ENCODE measurements around the gene ABHD10.
"Not testable (repeated sequence)": the region's sequence is repeated elsewhere in the genome, so short reads cannot be mapped to it uniquely, and the experiment has no call there.

Gene ABHD10

DNA sequence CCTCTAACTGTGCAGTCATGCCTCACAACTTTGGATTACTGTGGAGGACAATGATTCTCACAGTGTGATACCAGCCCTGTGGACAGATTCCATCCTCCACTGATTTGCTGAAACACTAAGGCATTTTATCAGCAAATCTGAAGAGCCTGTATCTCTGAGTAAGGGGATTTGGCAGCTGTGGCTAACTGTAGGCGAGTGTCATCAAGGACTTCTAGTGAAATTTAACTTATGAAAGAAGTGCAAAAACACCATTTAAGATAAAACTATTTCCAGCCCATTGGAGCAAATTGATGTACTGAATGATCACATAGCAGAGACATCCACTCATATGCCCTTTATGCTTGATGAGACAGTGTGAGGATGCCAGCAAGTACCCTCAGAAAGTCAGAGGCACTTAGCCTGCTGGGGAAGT lies 41.9 kb downstream of the ABHD10 start:
- Histone ChIP-seq H3K27ac (no peak overlapping the region), H3K4me1 (no peaks in the 10 kb centered on the region), H3K4me2 (no peak overlapping the region), H3K36me3 (no peaks in the 10 kb centered on the region), H3K9me3 (no peaks in the 10 kb centered on the region), H3K27me3 (no peaks in the 10 kb centered on the region), H4K20me1 (no peaks in the 10 kb centered on the region), H3K4me3 (no peak overlapping the region), H3K9ac (no peak overlapping the region)
- no peak for TF ChIP-seq Cebpa-rat (IDR thresholded peaks at IDR 0.05)

DNA sequence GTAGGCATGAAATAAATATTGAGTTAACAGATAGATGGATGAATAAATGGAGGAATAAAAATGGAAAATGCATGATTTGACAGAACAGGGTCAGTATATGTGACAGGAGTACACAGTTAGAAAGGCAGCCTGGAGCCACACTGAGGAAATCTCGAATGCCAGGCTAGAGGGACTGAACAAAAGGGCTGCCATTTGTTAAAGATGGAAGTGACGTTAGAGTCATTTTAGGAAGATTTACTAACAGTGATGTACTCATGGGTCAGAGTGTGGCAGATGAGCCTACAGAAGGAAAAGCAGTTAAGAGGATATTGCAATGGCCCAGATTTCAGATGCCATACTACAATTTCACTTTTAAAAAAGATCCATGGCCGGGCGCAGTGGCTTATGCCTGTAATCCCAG lies 48.3 kb downstream of the ABHD10 start:
- H3K9me3 ChIP-seq, result no peaks in the 10 kb centered on the region
- TF ChIP-seq Cebpa-rat (IDR thresholded peaks at IDR 0.05), result no peak
- H3K4me2 ChIP-seq, result no peak overlapping the region
- no peak overlapping the region for H3K4me3 ChIP-seq
- H3K36me3 ChIP-seq, result no peaks in the 10 kb centered on the region
- H3K4me1 ChIP-seq, result no peaks in the 10 kb centered on the region
- no peak overlapping the region for H3K9ac ChIP-seq
- H4K20me1 ChIP-seq, result no peaks in the 10 kb centered on the region
- no peaks in the 10 kb centered on the region for H3K27me3 ChIP-seq
- no peak overlapping the region for H3K27ac ChIP-seq

- no peak overlapping the region for H3K27ac ChIP-seq
- no peaks in the 10 kb centered on the region for H3K9me3 ChIP-seq
- H3K4me2 ChIP-seq, result no peak overlapping the region
- H3K36me3 ChIP-seq, result no peaks in the 10 kb centered on the region
- H3K4me3 ChIP-seq, result no peak overlapping the region
- no peak overlapping the region for H3K9ac ChIP-seq
- no peaks in the 10 kb centered on the region for H3K27me3 ChIP-seq
- H4K20me1 ChIP-seq, result no peaks in the 10 kb centered on the region
- H3K4me1 ChIP-seq, result no peaks in the 10 kb centered on the region
- TF ChIP-seq Cebpa-rat (IDR thresholded peaks at IDR 0.05), result no peak
These were observed 49.0 kb downstream of the ABHD10 start for GRCh38 chr3:112027826-112028225.

- Histone ChIP-seq H3K4me1 (no peaks in the 10 kb centered on the region), H3K27me3 (no peaks in the 10 kb centered on the region), H4K20me1 (no peaks in the 10 kb centered on the region), H3K4me2 (no peak overlapping the region), H3K9ac (no peak overlapping the region), H3K9me3 (no peaks in the 10 kb centered on the region), H3K4me3 (no peak overlapping the region), H3K36me3 (no peaks in the 10 kb centered on the region), H3K27ac (no peak overlapping the region)
- TF ChIP-seq Cebpa-rat (IDR thresholded peaks at IDR 0.05), result no peak
These were observed 52.1 kb downstream of the ABHD10 start for GRCh38 chr3:112030901-112031300.

GRCh38 chr3:112032098-112032731 lies 53.4 kb downstream of the ABHD10 start:
- Histone ChIP-seq H3K4me3 (no peak overlapping the region), H3K4me1 (no peaks in the 10 kb centered on the region), H3K4me2 (no peak overlapping the region), H3K9me3 (no peaks in the 10 kb centered on the region), H3K27me3 (no peaks in the 10 kb centered on the region), H3K27ac (no peak overlapping the region), H4K20me1 (no peaks in the 10 kb centered on the region), H3K36me3 (no peaks in the 10 kb centered on the region), H3K9ac (no peak overlapping the region)
- TF ChIP-seq Cebpa-rat (IDR thresholded peaks at IDR 0.05), result no peak

- no peak within 1 kb of the TSS for H3K4me2 ChIP-seq
- no peak for TF ChIP-seq Cebpa-rat (IDR thresholded peaks at IDR 0.05)
- H3K9me3 ChIP-seq, result no peaks in the 10 kb centered on the region
- H3K27me3 ChIP-seq, result no peaks in the 10 kb centered on the region
- no peaks in the 10 kb centered on the region for H3K36me3 ChIP-seq
- no peak within 1 kb of the TSS for H3K27ac ChIP-seq
- H4K20me1 ChIP-seq, result no peaks in the 10 kb centered on the region
- no peak within 1 kb of the TSS for H3K9ac ChIP-seq
- no peak within 1 kb of the TSS for H3K4me3 ChIP-seq
- H3K4me1 ChIP-seq, result no peaks in the 10 kb centered on the region
These were observed 55.6 kb downstream of the ABHD10 start, which contains the start of gene TMPRSS7 for GRCh38 chr3:112034436-112034835. Gene TMPRSS7 (plus strand): TSS chr3:112034736. CDS start chr3:112034846, 110 bp downstream.

DNA sequence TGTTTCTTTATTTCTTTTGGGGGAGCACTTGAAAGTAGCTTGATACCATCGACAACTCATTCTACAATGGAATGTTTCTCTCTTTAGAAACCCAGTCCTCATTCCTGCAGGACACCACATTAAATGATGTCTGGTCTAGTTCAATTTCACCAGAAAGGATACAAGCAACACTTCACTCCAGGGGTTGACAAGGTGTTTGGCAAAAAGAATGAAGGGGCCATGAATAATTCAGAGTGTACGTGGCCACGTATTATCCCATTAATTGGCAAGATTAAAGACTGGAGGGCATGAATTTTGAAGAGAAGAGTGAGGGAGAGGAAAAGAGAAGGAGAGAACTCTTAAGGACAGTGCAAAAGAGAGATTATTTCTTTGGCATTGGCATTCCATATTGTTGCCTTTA lies 56.4 kb downstream of the ABHD10 start:
- no peak for TF ChIP-seq Cebpa-rat (IDR thresholded peaks at IDR 0.05)
- Histone ChIP-seq H3K9ac (no peak overlapping the region), H3K36me3 (no peaks in the 10 kb centered on the region), H3K4me3 (no peak overlapping the region), H3K27me3 (no peaks in the 10 kb centered on the region), H3K9me3 (no peaks in the 10 kb centered on the region), H3K27ac (no peak overlapping the region), H3K4me1 (no peaks in the 10 kb centered on the region), H3K4me2 (no peak overlapping the region), H4K20me1 (no peaks in the 10 kb centered on the region)

DNA sequence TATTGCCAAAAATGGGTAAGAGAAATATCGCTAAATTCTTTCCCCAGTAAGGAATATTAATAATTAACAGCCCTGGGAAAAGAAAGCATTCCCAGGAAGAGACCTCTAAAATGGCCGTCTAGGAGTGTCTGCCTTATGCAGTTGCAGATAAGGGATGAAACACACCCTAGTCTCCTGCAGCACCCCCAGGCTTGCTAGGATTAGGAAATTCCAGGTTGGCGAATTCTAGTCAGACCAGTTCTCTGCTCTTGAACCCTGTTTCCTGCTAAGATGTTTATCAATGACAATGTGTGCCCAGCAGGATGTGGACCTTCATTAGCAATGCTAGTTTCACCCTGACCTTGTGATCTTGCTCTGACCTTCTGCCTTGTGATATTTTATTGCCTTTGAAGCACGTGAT lies 58.4 kb downstream of the ABHD10 start:
- not testable (repeated sequence) for H3K27ac ChIP-seq, H3K4me2 ChIP-seq, H3K4me1 ChIP-seq, H3K27me3 ChIP-seq, H3K9ac ChIP-seq, H3K9me3 ChIP-seq, H3K36me3 ChIP-seq, H3K4me3 ChIP-seq, H4K20me1 ChIP-seq

DNA sequence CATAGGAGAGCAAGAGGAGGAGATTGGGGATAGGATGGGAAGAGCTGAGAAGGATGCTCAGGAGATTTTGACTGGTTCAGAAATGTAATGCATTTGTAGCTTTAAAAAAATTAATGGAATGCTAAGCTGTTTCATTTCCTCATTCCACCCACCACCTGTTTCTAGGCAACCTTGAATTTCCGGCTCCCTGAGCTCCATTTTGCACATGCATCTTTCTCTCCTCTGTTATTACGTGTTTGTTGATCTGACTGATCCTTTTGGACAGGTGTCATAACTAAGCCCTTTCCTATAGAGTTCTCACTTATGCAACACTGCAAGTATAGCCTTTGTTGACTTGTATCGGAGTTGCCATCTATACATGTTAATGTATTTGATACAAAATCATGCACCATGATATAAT lies 60.0 kb downstream of the ABHD10 start:
- Histone ChIP-seq H3K27ac (no peak overlapping the region), H3K9ac (no peak overlapping the region), H3K36me3 (no peaks in the 10 kb centered on the region), H3K4me1 (no peaks in the 10 kb centered on the region), H3K4me2 (no peak overlapping the region), H3K4me3 (no peak overlapping the region), H3K27me3 (no peaks in the 10 kb centered on the region), H4K20me1 (no peaks in the 10 kb centered on the region), H3K9me3 (no peaks in the 10 kb centered on the region)
- no peak for TF ChIP-seq Cebpa-rat (IDR thresholded peaks at IDR 0.05)

GRCh38 chr3:112041321-112041720 lies 62.5 kb downstream of the ABHD10 start:
- Histone ChIP-seq H3K4me1 (no peaks in the 10 kb centered on the region), H3K4me3 (no peak overlapping the region), H3K36me3 (no peaks in the 10 kb centered on the region), H3K27me3 (no peaks in the 10 kb centered on the region), H3K4me2 (no peak overlapping the region), H3K9ac (no peak overlapping the region), H4K20me1 (no peaks in the 10 kb centered on the region), H3K27ac (no peak overlapping the region), H3K9me3 (no peaks in the 10 kb centered on the region)
- TF ChIP-seq Cebpa-rat (IDR thresholded peaks at IDR 0.05), result no peak

- Histone ChIP-seq H3K9me3 (no peaks in the 10 kb centered on the region), H3K4me1 (no peaks in the 10 kb centered on the region), H3K4me2 (no peak overlapping the region), H3K36me3 (no peaks in the 10 kb centered on the region), H3K27me3 (no peaks in the 10 kb centered on the region), H3K27ac (no peak overlapping the region), H4K20me1 (no peaks in the 10 kb centered on the region), H3K9ac (no peak overlapping the region), H3K4me3 (no peak overlapping the region)
- TF ChIP-seq Cebpa-rat (IDR thresholded peaks at IDR 0.05), result no peak
These were observed 64.0 kb downstream of the ABHD10 start for GRCh38 chr3:112042842-112043280.

Data from BLaER1 (cell line).